Muscle layer of colon (tissue), 2 donors: ENCODE measurements around the gene ARHGEF38.

Source experiments
- H3K27ac ChIP-seq: one replicate; pipeline ENCODE4 v1.7.0; 2013; ENCODE audit warnings: low read depth, mild to moderate bottlenecking, low read length, moderate library complexity
- H3K27me3 ChIP-seq, 2 donors: one replicate each; pipeline ENCODE4 v1.7.0; 2013; ENCODE audit warnings: low read length in 2 of 2, mild to moderate bottlenecking in 2 of 2; ENCODE audit not compliant: insufficient read depth in 2 of 2, control insufficient read depth in 1 of 2
- H3K36me3 ChIP-seq: one replicate; pipeline ENCODE4 v1.7.0; 2013; ENCODE audit warnings: mild to moderate bottlenecking, low read length; ENCODE audit not compliant: insufficient read depth
- H3K4me1 ChIP-seq: one replicate; pipeline ENCODE4 v1.7.0; 2013; ENCODE audit warnings: mild to moderate bottlenecking, low read length; ENCODE audit not compliant: insufficient read depth
- H3K4me3 ChIP-seq, 2 donors: one replicate each; pipeline ENCODE4 v1.7.0; 2013; ENCODE audit warnings: low read length in 2 of 2, low read depth in 1 of 2, mild to moderate bottlenecking in 1 of 2, moderate library complexity in 1 of 2
- H3K9ac ChIP-seq: one replicate; pipeline ENCODE4 v1.7.0; 2013; ENCODE audit warnings: low read length
- H3K9me3 ChIP-seq: one replicate; pipeline ENCODE4 v1.7.0; 2013; ENCODE audit warnings: mild to moderate bottlenecking, low read length
- donor health status: abdominal sarcoma.
- donor health status: Adenocarcinoma of cecum.

ARHGEF38 gene

DNA sequence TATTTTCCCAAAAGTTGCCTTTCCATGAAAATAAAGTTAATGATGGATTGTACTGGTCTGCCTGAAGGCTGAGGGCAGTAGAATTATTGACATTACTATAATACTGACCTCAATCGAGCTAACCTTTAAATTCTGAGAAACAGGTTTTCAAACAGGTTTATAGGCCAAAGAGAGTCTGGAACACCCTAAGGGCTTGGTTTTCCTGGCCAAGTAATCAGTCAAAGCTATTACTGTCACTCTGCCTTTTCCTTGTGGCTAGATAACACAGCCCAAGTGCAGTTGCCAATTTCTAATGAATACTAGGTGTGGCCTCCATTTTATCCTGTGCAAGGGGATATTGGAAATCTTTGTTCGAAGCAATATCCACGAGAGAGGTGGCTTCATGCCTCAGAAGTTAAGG, 80.8 kb downstream of the ARHGEF38 start:
- H3K27me3 ChIP-seq = no peaks in the 10 kb centered on the region
- no peak overlapping the region for H3K27ac ChIP-seq
- H3K4me1 ChIP-seq = peaks cover 27% of the 10 kb centered on the region
- H3K36me3 ChIP-seq = no peaks in the 10 kb centered on the region
- no peak overlapping the region for H3K4me3 ChIP-seq
- no peak overlapping the region for H3K9ac ChIP-seq
- H3K9me3 ChIP-seq = no peaks in the 10 kb centered on the region

DNA sequence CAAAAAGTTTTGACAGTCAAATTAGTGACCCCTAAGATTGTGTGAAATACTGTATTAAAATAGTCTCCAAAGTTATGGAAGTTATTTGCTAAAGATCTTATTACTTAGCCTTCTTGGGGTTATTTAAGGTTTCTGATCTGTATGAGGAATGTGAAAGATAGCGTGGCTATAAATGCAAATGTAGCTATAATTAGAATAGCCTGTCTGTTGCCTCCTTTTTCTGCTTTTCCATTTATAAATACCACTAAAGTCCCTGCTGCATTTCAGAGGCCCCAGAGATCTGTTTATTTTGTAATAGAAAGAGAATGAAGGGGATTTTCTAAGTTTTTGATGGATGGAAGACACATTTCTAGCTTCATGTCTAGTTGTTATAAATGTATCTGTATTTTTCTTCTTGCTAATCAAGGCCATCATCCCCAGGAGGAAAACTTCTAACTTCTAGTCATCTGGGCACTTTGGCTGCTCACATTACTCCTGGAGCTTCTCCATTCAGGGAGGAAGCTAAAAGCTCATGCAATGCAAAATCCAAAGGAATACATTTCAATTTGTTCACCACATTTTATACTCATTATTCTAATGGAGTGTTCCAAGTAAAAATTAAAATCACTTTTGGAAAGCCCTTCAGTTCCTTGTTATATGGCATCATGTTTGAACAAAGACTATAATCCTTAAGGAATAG, 82.1 kb downstream of the ARHGEF38 start:
- H3K27me3 ChIP-seq = no peaks in the 10 kb centered on the region
- no peak overlapping the region for H3K9ac ChIP-seq
- H3K36me3 ChIP-seq = no peaks in the 10 kb centered on the region
- no peak overlapping the region for H3K4me3 ChIP-seq
- H3K9me3 ChIP-seq = no peaks in the 10 kb centered on the region
- peaks cover 27% of the 10 kb centered on the region for H3K4me1 ChIP-seq
- H3K27ac ChIP-seq = no peak overlapping the region

DNA sequence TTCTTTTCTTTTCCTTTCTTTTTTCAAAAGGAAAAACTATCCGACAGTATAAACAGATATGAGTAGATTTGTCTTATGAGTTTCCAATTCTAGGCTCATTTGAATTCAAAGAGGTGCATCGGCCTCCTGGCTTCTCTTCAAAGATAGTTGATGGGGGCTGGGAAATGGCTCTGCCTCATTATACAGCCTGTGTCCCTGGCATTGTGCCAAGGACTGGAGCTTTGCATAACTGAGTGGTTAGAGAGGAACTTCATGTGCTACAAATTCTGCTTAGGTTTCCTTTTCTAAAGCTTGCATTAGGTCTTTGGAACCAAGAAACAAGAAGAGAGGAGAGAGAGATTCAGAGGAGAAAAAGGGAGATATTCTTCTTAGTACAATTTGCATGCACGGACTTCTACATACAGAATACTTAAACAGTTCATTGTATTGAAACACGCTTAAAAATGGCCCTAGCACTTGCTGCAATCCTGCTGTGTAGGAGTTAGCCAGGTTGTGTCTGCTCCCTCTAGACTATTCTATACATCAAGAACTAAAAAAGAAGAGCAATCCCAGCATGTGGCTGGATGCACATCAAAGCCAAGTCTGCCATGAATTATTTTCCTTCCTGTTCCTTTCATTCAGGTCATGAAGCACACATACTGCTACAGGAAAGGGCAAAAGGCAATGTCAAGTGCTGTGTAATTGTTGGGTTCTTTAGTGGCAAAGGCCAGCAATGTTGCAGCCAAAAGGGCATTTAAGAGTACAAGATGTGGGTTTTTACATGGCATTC, 85.2 kb downstream of the ARHGEF38 start:
- H3K4me3 ChIP-seq = no peak overlapping the region
- no peak overlapping the region for H3K9ac ChIP-seq
- H3K4me1 ChIP-seq = peaks cover 16% of the 10 kb centered on the region
- no peak overlapping the region for H3K27ac ChIP-seq
- no peaks in the 10 kb centered on the region for H3K9me3 ChIP-seq
- H3K27me3 ChIP-seq = no peaks in the 10 kb centered on the region
- H3K36me3 ChIP-seq = no peaks in the 10 kb centered on the region

DNA sequence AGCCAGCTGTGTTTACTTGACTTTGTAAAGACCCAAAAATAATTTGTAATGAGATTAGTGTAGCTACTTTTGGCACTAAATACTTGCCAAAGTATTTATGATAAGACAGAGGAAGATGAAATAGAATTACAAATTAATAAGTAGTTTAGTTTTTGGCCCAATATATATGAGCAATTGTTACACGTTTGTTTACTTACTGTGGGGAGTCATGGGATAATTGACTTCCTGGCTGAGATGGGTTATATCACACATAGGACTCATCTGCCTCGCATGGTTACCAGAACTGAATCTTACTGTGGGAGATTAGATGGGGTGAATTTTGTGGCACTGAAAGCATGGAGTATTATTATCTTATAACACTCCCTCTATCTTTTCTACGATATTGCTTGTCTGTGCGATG, 89.4 kb downstream of the ARHGEF38 start:
- Histone ChIP-seq H3K27me3 (no peaks in the 10 kb centered on the region), H3K9me3 (no peaks in the 10 kb centered on the region), H3K4me1 (peaks cover 9% of the 10 kb centered on the region), H3K27ac (no peak overlapping the region), H3K4me3 (no peak overlapping the region), H3K9ac (no peak overlapping the region), H3K36me3 (no peaks in the 10 kb centered on the region)

DNA sequence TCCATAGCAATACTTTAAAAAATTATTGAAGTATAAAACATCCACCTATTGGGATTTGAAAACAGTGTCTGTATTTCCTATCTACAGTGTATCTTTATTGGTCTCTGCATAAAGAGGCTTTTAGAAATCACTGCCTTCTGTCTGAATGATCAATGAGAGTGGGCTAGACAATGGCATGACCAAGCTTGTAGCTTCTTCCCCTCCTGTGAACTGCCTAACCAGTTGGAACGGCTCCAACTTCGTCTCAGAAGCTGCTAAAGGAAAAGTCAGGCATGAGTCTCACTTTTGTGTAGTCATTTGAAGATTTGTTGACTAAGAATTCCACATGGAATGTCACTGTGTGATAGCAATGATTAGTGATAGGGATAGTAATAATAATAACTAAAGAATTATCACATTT, 91.8 kb downstream of the ARHGEF38 start:
- Histone ChIP-seq H3K9ac (no peak overlapping the region), H3K4me1 (no peaks in the 10 kb centered on the region), H3K27me3 (no peaks in the 10 kb centered on the region), H3K27ac (no peak overlapping the region), H3K9me3 (no peaks in the 10 kb centered on the region), H3K36me3 (no peaks in the 10 kb centered on the region), H3K4me3 (no peak overlapping the region)

DNA sequence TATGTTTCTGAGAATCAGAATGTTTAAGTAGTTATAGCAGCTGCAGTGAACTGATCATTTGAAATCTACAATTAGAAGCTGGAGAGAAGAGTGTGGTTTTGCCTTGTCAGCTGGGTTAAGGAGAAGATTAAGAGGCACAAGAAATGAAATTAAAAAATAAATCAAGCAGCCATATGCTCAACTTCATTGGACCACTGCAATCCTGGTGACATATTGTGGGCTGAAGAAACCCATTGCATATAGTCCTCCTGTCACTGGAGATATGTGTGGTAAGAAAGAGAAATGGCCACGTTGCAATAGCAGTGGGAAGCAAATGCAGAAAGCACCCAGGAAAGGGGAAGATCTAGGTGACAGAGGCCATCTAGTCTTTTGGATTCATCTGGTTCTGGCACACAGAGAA, 93.0 kb downstream of the ARHGEF38 start:
- Histone ChIP-seq H3K27me3 (no peaks in the 10 kb centered on the region), H3K36me3 (no peaks in the 10 kb centered on the region), H3K4me1 (no peaks in the 10 kb centered on the region), H3K4me3 (no peak overlapping the region), H3K9me3 (no peaks in the 10 kb centered on the region), H3K27ac (no peak overlapping the region), H3K9ac (no peak overlapping the region)

DNA sequence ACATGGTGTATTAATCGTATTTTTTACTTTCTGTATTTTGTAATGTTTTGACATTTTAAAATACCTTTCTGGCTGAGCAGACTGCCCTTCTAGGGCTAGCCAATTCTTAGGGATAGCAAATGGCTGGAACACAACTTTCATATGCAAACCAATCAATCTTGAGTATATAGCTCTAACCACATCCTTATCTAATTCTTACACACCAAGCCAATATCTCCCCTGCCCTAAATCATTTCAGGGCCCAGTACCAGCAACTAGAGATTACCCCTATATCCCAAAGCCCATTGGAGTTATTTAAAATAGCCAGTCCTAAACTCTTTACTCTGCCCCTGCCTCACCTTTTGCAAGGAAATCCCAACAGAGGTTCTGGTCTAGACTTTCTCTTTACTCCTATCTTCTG, 97.8 kb downstream of the ARHGEF38 start:
- Histone ChIP-seq H3K27me3 (no peaks in the 10 kb centered on the region), H3K9ac (no peak overlapping the region), H3K36me3 (no peaks in the 10 kb centered on the region), H3K9me3 (no peaks in the 10 kb centered on the region), H3K27ac (no peak overlapping the region), H3K4me3 (no peak overlapping the region), H3K4me1 (peaks cover 11% of the 10 kb centered on the region)

DNA sequence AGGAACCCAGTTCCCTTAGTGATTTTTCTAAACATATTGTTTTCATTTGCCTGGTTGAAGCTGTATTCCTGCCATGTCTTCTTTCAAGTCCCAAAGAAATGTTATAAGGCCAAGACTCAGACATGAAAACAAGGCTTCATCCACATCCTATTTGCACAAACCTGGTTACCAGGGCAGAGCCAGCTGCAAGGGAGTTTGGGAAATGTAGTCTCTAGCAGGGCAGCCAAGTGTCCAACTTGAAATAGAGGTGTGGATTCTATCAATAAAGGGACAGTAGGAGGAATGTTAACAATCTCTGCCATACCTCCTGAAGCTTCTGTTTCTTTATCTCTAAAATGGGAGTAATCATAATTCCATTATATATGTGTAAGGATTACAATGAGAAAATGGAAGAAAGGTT, 99.5 kb downstream of the ARHGEF38 start:
- Histone ChIP-seq H3K27me3 (no peaks in the 10 kb centered on the region), H3K9ac (no peak overlapping the region), H3K4me1 (peaks cover 11% of the 10 kb centered on the region), H3K9me3 (no peaks in the 10 kb centered on the region), H3K36me3 (no peaks in the 10 kb centered on the region), H3K27ac (no peak overlapping the region), H3K4me3 (no peak overlapping the region)

DNA sequence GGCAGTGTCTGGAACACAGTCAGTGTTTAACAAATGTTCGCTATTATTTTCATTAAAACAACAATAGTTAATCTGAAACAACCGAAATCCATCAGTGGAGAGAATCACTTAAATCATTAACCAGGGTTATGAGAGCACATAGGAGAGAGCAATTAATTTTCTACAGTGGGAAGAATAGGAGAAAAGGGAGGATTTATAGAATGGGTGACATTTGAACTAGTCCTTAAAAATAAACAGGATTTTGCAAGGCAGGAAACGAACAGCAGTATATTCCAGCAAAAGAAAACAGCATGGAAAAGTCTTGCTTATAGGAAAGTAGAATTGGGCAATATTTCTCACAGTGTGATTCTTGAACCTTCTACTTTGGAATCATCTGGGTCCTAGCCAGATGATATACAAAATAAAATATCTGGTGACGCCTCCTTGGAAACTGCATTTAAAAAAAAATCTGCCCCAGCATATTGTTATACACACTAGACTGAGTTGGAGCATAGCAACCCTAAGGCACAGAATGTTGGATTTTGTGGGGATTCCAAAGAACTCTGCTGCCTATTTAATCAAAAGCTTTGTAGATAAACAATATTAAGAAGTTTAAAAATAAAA, 100.0 kb downstream of the ARHGEF38 start:
- H3K27me3 ChIP-seq = no peaks in the 10 kb centered on the region
- no peaks in the 10 kb centered on the region for H3K36me3 ChIP-seq
- no peak overlapping the region for H3K4me3 ChIP-seq
- H3K27ac ChIP-seq = no peak overlapping the region
- no peak overlapping the region for H3K9ac ChIP-seq
- H3K9me3 ChIP-seq = no peaks in the 10 kb centered on the region
- peaks cover 11% of the 10 kb centered on the region for H3K4me1 ChIP-seq

DNA sequence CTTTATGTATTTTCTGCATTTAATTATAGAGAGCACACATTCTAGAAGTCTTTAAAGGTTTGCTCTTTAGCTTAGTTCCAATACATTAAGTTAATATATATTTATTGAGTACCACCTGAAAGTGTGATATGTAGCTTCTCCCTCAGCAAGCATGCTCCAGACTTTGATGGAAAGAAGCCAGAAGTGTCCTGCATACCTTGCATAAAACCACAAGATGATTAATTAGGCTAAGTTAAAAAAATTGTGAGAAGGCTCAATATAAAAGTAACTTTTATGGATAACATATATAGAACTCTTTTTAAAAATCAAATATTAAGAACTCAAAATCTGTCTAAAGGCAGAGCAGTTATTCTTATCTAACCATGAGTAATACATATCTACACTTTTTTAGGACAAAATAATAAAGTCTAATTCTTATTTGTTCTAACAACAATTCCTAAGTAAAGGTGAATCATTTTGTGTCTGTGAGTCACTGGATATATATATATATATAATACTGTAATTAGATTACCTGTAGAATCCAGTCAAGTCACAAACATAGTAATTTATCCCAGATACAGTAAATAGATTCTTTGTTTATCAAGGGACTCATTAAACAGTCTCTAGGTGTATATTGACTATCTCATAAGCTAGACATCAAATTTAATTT, 104.8 kb downstream of the ARHGEF38 start:
- no peak overlapping the region for H3K27ac ChIP-seq
- H3K27me3 ChIP-seq = no peaks in the 10 kb centered on the region
- H3K9ac ChIP-seq = no peak overlapping the region
- H3K4me3 ChIP-seq = no peak overlapping the region
- H3K9me3 ChIP-seq = no peaks in the 10 kb centered on the region
- peaks cover 3% of the 10 kb centered on the region for H3K4me1 ChIP-seq
- H3K36me3 ChIP-seq = no peaks in the 10 kb centered on the region

DNA sequence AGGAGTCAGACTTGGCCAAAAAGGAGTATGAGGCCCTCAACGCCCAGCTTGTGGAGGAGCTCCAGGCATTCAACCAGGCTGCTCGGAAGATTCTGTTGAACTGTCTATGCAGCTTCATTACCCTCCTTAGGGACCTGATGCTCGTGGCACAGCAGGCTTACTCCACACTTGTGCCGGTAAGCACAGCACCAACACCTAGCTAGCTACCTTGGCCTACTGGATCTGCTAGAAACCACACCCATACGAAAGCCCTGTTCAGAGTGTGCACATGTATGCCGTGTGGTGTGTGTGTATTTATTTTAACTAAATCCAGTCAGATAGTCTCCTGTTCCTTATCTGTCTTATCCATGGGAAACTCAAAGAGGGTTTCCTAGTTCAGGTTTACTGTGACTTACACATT, 106.8 kb downstream of the ARHGEF38 start:
- Histone ChIP-seq H3K4me3 (no peak overlapping the region), H3K9ac (no peak overlapping the region), H3K4me1 (no peaks in the 10 kb centered on the region), H3K27ac (no peak overlapping the region), H3K27me3 (no peaks in the 10 kb centered on the region), H3K9me3 (no peaks in the 10 kb centered on the region), H3K36me3 (no peaks in the 10 kb centered on the region)
